Neural cell (in vitro differentiated cells): ENCODE measurements around the gene GRP. TPM values are rescaled to one million over a fixed set of nuclear protein-coding genes. Genes with fewer than 3 reads are reported as not detected.

Source experiments
- H2AFZ ChIP-seq: fragments of 200-600, 300-800 bp; sonication (generic), shearing (Covaris generic); 2 replicates; pipeline ENCODE4 v1.6.0; 2014; ENCODE audit warnings: low read depth, mild to moderate bottlenecking, antibody characterized with exemption, low read length, moderate library complexity
- H3F3A ChIP-seq: fragments of 200-600 bp; shearing (Covaris generic); 2 replicates; pipeline ENCODE4 v1.6.1; 2016; ENCODE audit warnings: mild to moderate bottlenecking, moderate library complexity, mixed read lengths, antibody characterized with exemption, low read length; ENCODE audit not compliant: insufficient read depth, poor library complexity, severe bottlenecking
- H3K27ac ChIP-seq: fragments of 200-600, 300-800 bp; sonication (generic), shearing (Covaris generic); 2 replicates; pipeline ENCODE4 v1.5.1; 2014; ENCODE audit warnings: mild to moderate bottlenecking, low read length, moderate library complexity
- H3K27me3 ChIP-seq: fragments of 300-800, 200-600 bp; sonication (generic), shearing (Covaris generic); 2 replicates; pipeline ENCODE4 v1.6.0; 2014; ENCODE audit warnings: mild to moderate bottlenecking, low read depth, low read length, moderate library complexity; ENCODE audit not compliant: insufficient read depth
- H3K36me3 ChIP-seq: fragments of 300-800, 200-600 bp; sonication (generic), shearing (Covaris generic); 2 replicates; pipeline ENCODE4 v1.5.1; 2014; ENCODE audit warnings: mild to moderate bottlenecking, antibody characterized with exemption, low read length, moderate library complexity; ENCODE audit not compliant: insufficient read depth
- H3K4me2 ChIP-seq: fragments of 300-800, 200-600 bp; sonication (generic), shearing (Covaris generic); 2 replicates; pipeline ENCODE4 v1.6.0; 2014; ENCODE audit warnings: mild to moderate bottlenecking, low read length
- H3K4me3 ChIP-seq: fragments of 300-800, 200-600 bp; sonication (generic), shearing (Covaris generic); 2 replicates; pipeline ENCODE4 v1.5.1; 2014; ENCODE audit warnings: mild to moderate bottlenecking, low read length, moderate library complexity
- H3K79me2 ChIP-seq: fragments of 200-600 bp; shearing (Covaris generic); replicated peaks from 2 replicates; pipeline ENCODE4 v1.6.0; 2014; ENCODE audit warnings: mild to moderate bottlenecking, low read length, moderate library complexity; ENCODE audit not compliant: insufficient read depth
- H3K9ac ChIP-seq: fragments of 300-800, 200-600 bp; sonication (generic), shearing (Covaris generic); 2 replicates; pipeline ENCODE4 v1.6.1; 2016; ENCODE audit warnings: mild to moderate bottlenecking, low read length, mixed read lengths
- H3K9me2 ChIP-seq: fragments of 200-600 bp; shearing (Covaris generic); 2 replicates; pipeline ENCODE4 v1.6.1; 2016; ENCODE audit warnings: mild to moderate bottlenecking, low read length, mixed read lengths; ENCODE audit not compliant: insufficient read depth
- H3K9me3 ChIP-seq: fragments of 200-600, 300-800 bp; sonication (generic), shearing (Covaris generic); 2 replicates; pipeline ENCODE4 v1.6.1; 2016; ENCODE audit warnings: mild to moderate bottlenecking, mixed run types, low read length, moderate library complexity, mixed read lengths
- H4K20me1 ChIP-seq: fragments of 200-600 bp; shearing (Covaris generic); 2 replicates; pipeline ENCODE4 v1.6.1; 2016; ENCODE audit warnings: mild to moderate bottlenecking, mixed run types; ENCODE audit not compliant: insufficient read depth
- CTCF ChIP-seq: fragments of 450-650 bp; IDR thresholded peaks from 2 replicates; pipeline ENCODE4 v1.5.1; 2014; ENCODE audit warnings: antibody characterized with exemption, mild to moderate bottlenecking, moderate library complexity; ENCODE audit not compliant: poor library complexity, severe bottlenecking
- EP300 ChIP-seq: fragments of 450-650 bp; conservative IDR thresholded peaks from 2 replicates; pipeline ENCODE4 v1.6.1; 2014; ENCODE audit warnings: antibody characterized with exemption, mild to moderate bottlenecking, moderate library complexity; ENCODE audit not compliant: poor library complexity, severe bottlenecking
- EZH2 ChIP-seq: fragments of 200-600, 300-800 bp; shearing (Covaris generic), sonication (generic); IDR thresholded peaks from 2 replicates; pipeline ENCODE4 v1.6.1; 2014; ENCODE audit warnings: antibody characterized with exemption, low read length, borderline replicate concordance, mild to moderate bottlenecking; ENCODE audit not compliant: insufficient read depth, poor library complexity, severe bottlenecking
- MXI1 ChIP-seq: fragments of 450-650 bp; conservative IDR thresholded peaks from 2 replicates; pipeline ENCODE4 v1.6.1; 2014; ENCODE audit warnings: antibody characterized with exemption, mild to moderate bottlenecking; ENCODE audit not compliant: poor library complexity, severe bottlenecking
- POLR2AphosphoS5 ChIP-seq: IDR thresholded peaks from 2 replicates; pipeline ENCODE4 v1.6.1; 2012
- RAD21 ChIP-seq: fragments of 450-650 bp; conservative IDR thresholded peaks from 2 replicates; pipeline ENCODE4 v1.6.1; 2014; ENCODE audit warnings: antibody characterized with exemption, mild to moderate bottlenecking, moderate library complexity
- REST ChIP-seq: IDR thresholded peaks from 2 replicates; pipeline ENCODE4 v1.6.1; 2012; ENCODE audit warnings: borderline replicate concordance
- SMC3 ChIP-seq: fragments of 450-650 bp; conservative IDR thresholded peaks from 2 replicates; pipeline ENCODE4 v1.6.1; 2014; ENCODE audit warnings: antibody characterized with exemption, mild to moderate bottlenecking, moderate library complexity; ENCODE audit not compliant: poor library complexity
- TAF1 ChIP-seq: IDR thresholded peaks from 2 replicates; pipeline ENCODE4 v1.6.1; 2012; ENCODE audit warnings: low read depth
- polyA plus RNA-seq: library from polyadenylated mRNA; depleted of rRNA; stranded (reverse); fragments of >200 nt; gene quantifications from 2 replicates; pipeline ENCODE4 v1.2.3, GENCODE V29; 2014

Gene GRP
- polyA plus RNA-seq, 1 donor from 2014 or later, result not detected

GRCh38 chr18:59197636-59198035 is 22.3 kb upstream of the GRP start:
- Histone ChIP-seq H3K79me2 (no peaks in the 10 kb centered on the region), H3K9me3 (no peaks in the 10 kb centered on the region), H3K27me3 (no peaks in the 10 kb centered on the region), H3F3A (no peaks in the 10 kb centered on the region), H3K9ac (no peak overlapping the region), H3K9me2 (no peaks in the 10 kb centered on the region), H3K4me2 (no peak overlapping the region), H4K20me1 (no peaks in the 10 kb centered on the region), H3K4me3 (no peak overlapping the region), H3K36me3 (no peaks in the 10 kb centered on the region), H2AFZ (no peak overlapping the region), H3K27ac (no peak overlapping the region)
- no peak for TF ChIP-seq POLR2AphosphoS5
- no peak for TF ChIP-seq EZH2
- TF ChIP-seq SMC3, result no peak
- TF ChIP-seq RAD21, result no peak
- no peak for TF ChIP-seq MXI1
- TF ChIP-seq REST, result no peak
- no peak for TF ChIP-seq EP300

GRCh38 chr18:59198215-59198614 is 21.7 kb upstream of the GRP start:
- H2AFZ ChIP-seq, result no peak overlapping the region
- H3K9me2 ChIP-seq, result no peaks in the 10 kb centered on the region
- H4K20me1 ChIP-seq, result no peaks in the 10 kb centered on the region
- H3K9ac ChIP-seq, result no peak overlapping the region
- H3K27me3 ChIP-seq, result no peaks in the 10 kb centered on the region
- no peak overlapping the region for H3K4me2 ChIP-seq
- H3K79me2 ChIP-seq, result no peaks in the 10 kb centered on the region
- TF ChIP-seq SMC3 (no peak), TAF1 (no peak), EZH2 (no peak), EP300 (no peak), REST (no peak), RAD21 (no peak), CTCF (no peak), POLR2AphosphoS5 (no peak), MXI1 (no peak)
- no peaks in the 10 kb centered on the region for H3K9me3 ChIP-seq
- H3K27ac ChIP-seq, result no peak overlapping the region
- no peaks in the 10 kb centered on the region for H3F3A ChIP-seq
- H3K4me3 ChIP-seq, result no peak overlapping the region
- H3K36me3 ChIP-seq, result no peaks in the 10 kb centered on the region
